Peyer's patch (tissue), 4 donors: ENCODE data around the gene ANXA3. TPM values are rescaled to one million over a fixed set of nuclear protein-coding genes. Genes with fewer than 3 reads are reported as not detected.

Experiments used
- DNase-seq, 3 donors: peaks; one replicate each; pipeline ENCODE4 v3.0.0-alpha.2; 2017 to 2019
- H3K27ac ChIP-seq, 4 donors: fragments of 200-600 bp; sonication (generic); one replicate each; pipeline ENCODE4 v1.5.1; 2016 to 2019
- H3K27me3 ChIP-seq, 2 donors: fragments of 200-600 bp; sonication (generic); one replicate each; pipeline ENCODE4 v1.5.1; 2019
- H3K36me3 ChIP-seq, 3 donors: fragments of 200-600 bp; sonication (generic); one replicate each; pipeline ENCODE4 v1.5.1; 2016 to 2019
- H3K4me1 ChIP-seq, 4 donors: fragments of 200-600 bp; sonication (generic); one replicate each; pipeline ENCODE4 v1.5.1; 2016 to 2019
- H3K4me3 ChIP-seq, 4 donors: fragments of 200-600 bp; sonication (generic); 1 replicate in 3 of 4; 2 replicates in 1 of 4; pipeline ENCODE4 v1.5.1; 2016 to 2019; ENCODE audit warnings: mild to moderate bottlenecking in 1 of 4
- H3K9me3 ChIP-seq, 4 donors: fragments of 200-600 bp; sonication (generic); one replicate each; pipeline ENCODE4 v1.5.1; 2016 to 2019; ENCODE audit warnings: mild to moderate bottlenecking in 1 of 4
- CTCF ChIP-seq, 6 experiments: fragments of 450-650 bp in 4 of 6; fragments of 200-600 bp in 2 of 6; sonication (generic) in 1 of 6; IDR thresholded peaks; one replicate each; pipeline ENCODE4 v1.5.1; 2017 to 2019; ENCODE audit warnings: antibody characterized with exemption in 6 of 6, mild to moderate bottlenecking in 3 of 6, moderate library complexity in 1 of 6
- POLR2A ChIP-seq, 2 donors: fragments of 450-650 bp; IDR thresholded peaks; one replicate each; pipeline ENCODE4 v1.5.1; 2017; ENCODE audit warnings: antibody characterized with exemption in 2 of 2, mild to moderate bottlenecking in 2 of 2, moderate library complexity in 2 of 2
- total RNA-seq, 4 donors: library from RNA; depleted of rRNA; stranded (reverse); fragments of >200 nt; gene quantifications; one replicate each; pipeline ENCODE4 v1.1.0, GENCODE V29; 2016

Gene ANXA3
- total RNA-seq, 4 donors from 2014 or later: 8.3 to 27.5 (median 22.4) TPM

- Histone ChIP-seq H3K4me3 (no peak overlapping the region), H3K9me3 (no peaks in the 10 kb centered on the region), H3K27me3 (no peaks in the 10 kb centered on the region), H3K4me1 (no peaks in the 10 kb centered on the region), H3K27ac (no peak overlapping the region), H3K36me3 (no peaks in the 10 kb centered on the region)
- no peak for DNase-seq
- TF ChIP-seq CTCF (IDR thresholded peaks at IDR 0.05) (no peak), POLR2A (IDR thresholded peaks at IDR 0.05) (no peak)
These were observed 21.9 kb upstream of the ANXA3 start for GRCh38 chr4:78529569-78530209.

GRCh38 chr4:78532046-78532445 is 19.5 kb upstream of the ANXA3 start:
- no peak for DNase-seq
- Histone ChIP-seq H3K4me3 (no peak overlapping the region), H3K27ac (no peak overlapping the region), H3K36me3 (no peaks in the 10 kb centered on the region), H3K4me1 (no peaks in the 10 kb centered on the region), H3K9me3 (no peaks in the 10 kb centered on the region), H3K27me3 (no peaks in the 10 kb centered on the region)
- TF ChIP-seq POLR2A (IDR thresholded peaks at IDR 0.05): no peak
- no peak for TF ChIP-seq CTCF (IDR thresholded peaks at IDR 0.05)

GRCh38 chr4:78533854-78534253 is 17.7 kb upstream of the ANXA3 start:
- Histone ChIP-seq H3K9me3 (no peaks in the 10 kb centered on the region), H3K27ac (no peak overlapping the region), H3K27me3 (no peaks in the 10 kb centered on the region), H3K4me1 (no peaks in the 10 kb centered on the region), H3K36me3 (no peaks in the 10 kb centered on the region), H3K4me3 (no peak overlapping the region)
- no peak for TF ChIP-seq CTCF (IDR thresholded peaks at IDR 0.05)
- no peak for TF ChIP-seq POLR2A (IDR thresholded peaks at IDR 0.05)
- DNase-seq: no peak

- Histone ChIP-seq H3K36me3 (no peaks in the 10 kb centered on the region), H3K27me3 (no peaks in the 10 kb centered on the region), H3K27ac (no peak overlapping the region), H3K9me3 (no peaks in the 10 kb centered on the region), H3K4me3 (no peak overlapping the region), H3K4me1 (no peaks in the 10 kb centered on the region)
- no peak for DNase-seq
- TF ChIP-seq CTCF (IDR thresholded peaks at IDR 0.05): no peak
- TF ChIP-seq POLR2A (IDR thresholded peaks at IDR 0.05): no peak
These were observed 17.1 kb upstream of the ANXA3 start for GRCh38 chr4:78534286-78534955.

GRCh38 chr4:78542373-78542772 is 9.2 kb upstream of the ANXA3 start:
- Histone ChIP-seq H3K27ac (no peak overlapping the region), H3K4me1 (no peaks in the 10 kb centered on the region), H3K9me3 (no peaks in the 10 kb centered on the region), H3K4me3 (no peak overlapping the region), H3K36me3 (no peaks in the 10 kb centered on the region), H3K27me3 (no peaks in the 10 kb centered on the region)
- DNase-seq: no peak
- TF ChIP-seq POLR2A (IDR thresholded peaks at IDR 0.05) (no peak), CTCF (IDR thresholded peaks at IDR 0.05) (no peak)
